NCI-H2196 treated with DMSO at 0.1 percent for 48 hours (cell line): ENCODE data around the gene CLEC2A.
"Not testable (repeated sequence)": the region's sequence is repeated elsewhere in the genome, so short reads cannot be mapped to it uniquely, and the experiment has no call there.

Source experiments
- DNase-seq: peaks from one replicate; lab custom pipeline; 2025; ENCODE audit not compliant: unreplicated experiment; lab: John Stamatoyannopoulos, UW

Gene CLEC2A

GRCh38 chr12:9883175-9883574 is 49.0 kb downstream of the CLEC2A start:
- DNase-seq, result no peak

GRCh38 chr12:9881988-9882387 is 50.2 kb downstream of the CLEC2A start:
- DNase-seq, result no peak

- DNase-seq, result no peak
Measured at GRCh38 chr12:9881246-9881645, 50.9 kb downstream of the CLEC2A start, which contains the start of gene KLRF2. Gene KLRF2 (plus strand): TSS chr12:9881489. CDS start chr12:9881596, 107 bp downstream.

GRCh38 chr12:9880532-9881078 is 51.6 kb downstream of the CLEC2A start:
- DNase-seq, result no peak

GRCh38 chr12:9876120-9876519 is 56.0 kb downstream of the CLEC2A start:
- DNase-seq, result not testable (repeated sequence)

GRCh38 chr12:9872742-9873141 is 59.4 kb downstream of the CLEC2A start:
- DNase-seq, result no peak

- DNase-seq, result no peak
Measured at GRCh38 chr12:9872162-9872561, 60.0 kb downstream of the CLEC2A start.

GRCh38 chr12:9870286-9870866 is 61.8 kb downstream of the CLEC2A start:
- DNase-seq, result no peak

- DNase-seq, result no peak
Measured at GRCh38 chr12:9869307-9870161, 62.6 kb downstream of the CLEC2A start, which contains the start of gene CLEC2B. Gene CLEC2B (minus strand): TSS chr12:9869354.

GRCh38 chr12:9868951-9869306 is 63.2 kb downstream of the CLEC2A start:
- no peak for DNase-seq

- no peak for DNase-seq
Measured at GRCh38 chr12:9868311-9868801, 63.8 kb downstream of the CLEC2A start.

- no peak for DNase-seq
Measured at GRCh38 chr12:9867531-9867930, 64.6 kb downstream of the CLEC2A start.

- no peak for DNase-seq
Measured at GRCh38 chr12:9866860-9867269, 65.3 kb downstream of the CLEC2A start.

GRCh38 chr12:9864913-9865675 is 67.1 kb downstream of the CLEC2A start:
- DNase-seq, result no peak
